Thyroid gland (tissue), 4 donors: ENCODE results near the gene MARK3.

ENCODE experiments used
- CTCF ChIP-seq, 6 experiments: fragments of 200-600 bp in 3 of 6; fragments of 450-650 bp in 3 of 6; sonication (generic) in 3 of 6; IDR thresholded peaks; one replicate each; pipeline ENCODE4 v1.5.1; 2016 to 2019; ENCODE audit warnings: antibody characterized with exemption in 6 of 6, mild to moderate bottlenecking in 2 of 6, inconsistent platforms in 1 of 6, moderate library complexity in 1 of 6
- POLR2A ChIP-seq, 2 donors: fragments of 450-650 bp; IDR thresholded peaks; one replicate each; pipeline ENCODE4 v1.6.1; 2017; ENCODE audit warnings: antibody characterized with exemption in 2 of 2, mild to moderate bottlenecking in 2 of 2, moderate library complexity in 1 of 2

DNA sequence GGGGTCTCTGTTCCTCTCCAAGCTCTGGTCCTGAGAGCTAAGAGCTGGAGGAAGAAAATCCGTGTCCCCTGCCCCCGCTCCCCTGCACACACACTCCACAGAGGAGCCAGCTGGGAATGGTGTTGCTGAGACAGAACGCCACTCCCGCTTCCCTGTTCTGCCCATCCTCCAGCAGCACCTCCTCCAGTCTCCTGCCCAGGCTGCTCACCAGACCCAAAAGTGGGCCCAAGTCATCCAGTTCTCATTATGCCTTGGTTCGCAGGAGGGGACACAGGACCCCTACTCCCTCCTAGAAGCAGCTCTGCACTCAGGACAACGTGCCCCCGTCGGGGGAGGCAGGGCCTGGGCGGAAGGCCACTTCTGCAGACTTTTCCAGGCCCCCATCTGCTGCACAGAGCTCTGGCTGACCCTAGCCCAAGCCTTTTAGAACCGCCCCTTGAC, 143.0 kb downstream of the MARK3 start:
- no peak for TF ChIP-seq POLR2A (IDR thresholded peaks at IDR 0.05)
- no peak for TF ChIP-seq CTCF (IDR thresholded peaks at IDR 0.05)
